Measurements from ENCODE around the gene SLC25A1. TPM values are rescaled to one million over a fixed set of nuclear protein-coding genes. Genes with fewer than 3 reads are reported as not detected.

Gene SLC25A1
- total and polyA plus RNA-seq, 2 of the 8 experiments (the other 6 are each of a cell fraction or from before 2014, with no cell fraction given), result 110 to 148 TPM

GRCh38 chr22:19146215-19146968, 32.1 kb downstream of the SLC25A1 start:
- no peak overlapping the region for H4K5ac ChIP-seq (ENCODE audit: insufficient read length, low read depth, low read length)
- H3K36me3 ChIP-seq (ENCODE audit: control insufficient read depth in 2 of 4, insufficient read depth in 4 of 4, low read length in 3 of 4), result peaks cover 4 to 14% (median 7%) of the 10 kb centered on the region in 4 experiments; a peak in 5 of 8 replicates
- H3K4me1 ChIP-seq (replicated peaks in 1 of 4; ENCODE audit: control insufficient read depth in 3 of 4, insufficient read depth in 4 of 4, low read length in 3 of 4), result peaks cover 0 to 12% (median 6%) of the 10 kb centered on the region in 4 experiments; a peak in 5 of 7 replicates
- H2AK5ac ChIP-seq (ENCODE audit: low read depth, low read length), result peak overlapping the region; percentile 5; the same call in 1 of the 2 replicates
- no peak for DNase-seq (ENCODE audit: low read depth in 1 of 2, low spot score in 2 of 2)
- H3K18ac ChIP-seq (ENCODE audit: extremely low read depth, low read length), result no peak overlapping the region
- peaks cover 40 to 53% (median 46%) of the 10 kb centered on the region in 4 experiments for H3K27me3 ChIP-seq (replicated peaks in 1 of 4; ENCODE audit: control insufficient read depth in 3 of 4, extremely low read depth in 1 of 4, insufficient read depth in 3 of 4, low read length in 3 of 4)
- peak; percentile 24 for FAIRE-seq
- 0 out of 2 replicates have a peak overlapping the region, but pooled peaks have one; percentile 36 for H2BK15ac ChIP-seq (ENCODE audit: low read length)
- no peak overlapping the region for H3K4ac ChIP-seq (replicated peaks; ENCODE audit: insufficient read length, low read depth, low read length)
- no peak overlapping the region; a peak in 1 of 4 replicates for H3K4me2 ChIP-seq (ENCODE audit: insufficient read depth in 1 of 2, low read depth in 2 of 2, low read length in 2 of 2)
- H2BK12ac ChIP-seq (ENCODE audit: low read depth, low read length), result peak overlapping the region; percentile 22; the same call in 1 of the 2 replicates
- no peak overlapping the region for H3K27ac ChIP-seq (ENCODE audit: low read depth, low read length)
- H3K4me3 ChIP-seq (ENCODE audit: extremely low read depth in 1 of 4, insufficient read depth in 2 of 4, low read depth in 3 of 4, low read length in 4 of 4), result no peak overlapping the region
- no peak overlapping the region for H4K91ac ChIP-seq (replicated peaks; ENCODE audit: insufficient read length, low read length)
- H2BK5ac ChIP-seq (ENCODE audit: low read depth, low read length), result no peak overlapping the region
- H4K20me1 ChIP-seq (replicated peaks in 1 of 2; ENCODE audit: control insufficient read depth in 1 of 2, insufficient read depth in 2 of 2, low read length in 2 of 2), result peaks cover 2 to 7% of the 10 kb centered on the region in 2 experiments
- H3K9me3 ChIP-seq (ENCODE audit: insufficient read depth in 2 of 2, low read depth in 1 of 2, low read length in 1 of 2), result 0 out of 4 replicates have a peak, but pooled peaks cover 0 to 2% of the 10 kb centered on the region in 2 experiments
- H4K8ac ChIP-seq (ENCODE audit: extremely low read depth, insufficient read depth, low read length), result no peak overlapping the region
- peaks cover 0 to 10% of the 10 kb centered on the region in 2 experiments; a peak in 2 of 4 replicates for H3K79me2 ChIP-seq (ENCODE audit: control insufficient read depth in 1 of 2, insufficient read depth in 2 of 2, low read length in 2 of 2)
- peaks cover 12% of the 10 kb centered on the region; the same call in 1 of the 2 replicates for H3K23me2 ChIP-seq (ENCODE audit: low read depth, low read length)
- 89% methylated on average over 11 of the region's 11 CpGs; no CpG with 5 or more reads in 1 of the 2 experiments for WGBS, 2 experiments (ENCODE audit: extremely low coverage in 1 of 2, insufficient coverage in 1 of 2, insufficient read length in 1 of 2, insufficient replicate concordance in 2 of 2, low coverage in 1 of 2, low lambda C conversion rate in 2 of 2, missing lambda C conversion rate in 1 of 2)
- H3K14ac ChIP-seq (ENCODE audit: insufficient read length), result no peak overlapping the region
- H2BK20ac ChIP-seq (ENCODE audit: low read length), result no peak overlapping the region
- H3K9ac ChIP-seq (replicated peaks in 1 of 4; ENCODE audit: extremely low read depth in 1 of 4, low read depth in 3 of 4, low read length in 3 of 4), result no peak overlapping the region
- H3K23ac ChIP-seq (ENCODE audit: insufficient read length), result no peak overlapping the region
- ChIA-PET POLR2A (ENCODE audit: partially characterized antibody) (interaction anchor here (1.1 kb wide), 1 partner anchor 23 kb away, joined by 3 read pairs; no protein-coding TSS in a partner anchor), CTCF (ENCODE audit: partially characterized antibody) (interaction anchor here (0.6 to 5.0 kb wide), 13 partner anchors 10 to 322 kb away, joined by 3 to 37 read pairs (median 4); partner anchors contain the start of genes DGCR2 and SLC25A1)
- peak overlapping the region; percentile 19 for H3K56ac ChIP-seq (replicated peaks; ENCODE audit: insufficient read length, low read depth, low read length)
- H2BK120ac ChIP-seq (replicated peaks; ENCODE audit: low read depth, low read length), result no peak overlapping the region
- H2AFZ ChIP-seq (ENCODE audit: low read length), result no peak overlapping the region
- H3K79me1 ChIP-seq (ENCODE audit: low read depth, low read length), result no peaks in the 10 kb centered on the region; the same call in 1 of the 2 replicates
- TF ChIP-seq ATF3 (IDR thresholded peaks at IDR 0.05; ENCODE audit: insufficient read depth, low read depth, low read length) (no peak), CEBPB (IDR thresholded peaks at IDR 0.05; ENCODE audit: low read depth, low read length) (no peak), KDM1A (IDR thresholded peaks at IDR 0.05; ENCODE audit: borderline replicate concordance, low read length) (0 out of 2 replicates have a peak, but pooled peaks have one; percentile 30), GABPA (IDR thresholded peaks at IDR 0.05; ENCODE audit: borderline replicate concordance, insufficient read depth, low read length) (no peak)
- TF ChIP-seq, protein P1, sequence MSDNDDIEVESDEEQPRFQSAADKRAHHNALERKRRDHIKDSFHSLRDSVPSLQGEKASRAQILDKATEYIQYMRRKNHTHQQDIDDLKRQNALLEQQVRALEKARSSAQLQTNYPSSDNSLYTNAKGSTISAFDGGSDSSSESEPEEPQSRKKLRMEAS (IDR thresholded peaks at IDR 0.05), result peak; percentile 29; the same call in 1 of the 2 replicates
- TF ChIP-seq, protein P2, sequence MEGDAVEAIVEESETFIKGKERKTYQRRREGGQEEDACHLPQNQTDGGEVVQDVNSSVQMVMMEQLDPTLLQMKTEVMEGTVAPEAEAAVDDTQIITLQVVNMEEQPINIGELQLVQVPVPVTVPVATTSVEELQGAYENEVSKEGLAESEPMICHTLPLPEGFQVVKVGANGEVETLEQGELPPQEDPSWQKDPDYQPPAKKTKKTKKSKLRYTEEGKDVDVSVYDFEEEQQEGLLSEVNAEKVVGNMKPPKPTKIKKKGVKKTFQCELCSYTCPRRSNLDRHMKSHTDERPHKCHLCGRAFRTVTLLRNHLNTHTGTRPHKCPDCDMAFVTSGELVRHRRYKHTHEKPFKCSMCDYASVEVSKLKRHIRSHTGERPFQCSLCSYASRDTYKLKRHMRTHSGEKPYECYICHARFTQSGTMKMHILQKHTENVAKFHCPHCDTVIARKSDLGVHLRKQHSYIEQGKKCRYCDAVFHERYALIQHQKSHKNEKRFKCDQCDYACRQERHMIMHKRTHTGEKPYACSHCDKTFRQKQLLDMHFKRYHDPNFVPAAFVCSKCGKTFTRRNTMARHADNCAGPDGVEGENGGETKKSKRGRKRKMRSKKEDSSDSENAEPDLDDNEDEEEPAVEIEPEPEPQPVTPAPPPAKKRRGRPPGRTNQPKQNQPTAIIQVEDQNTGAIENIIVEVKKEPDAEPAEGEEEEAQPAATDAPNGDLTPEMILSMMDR (IDR thresholded peaks at IDR 0.05; ENCODE audit: control extremely low read depth in 1 of 3, insufficient read depth in 1 of 3, low read depth in 1 of 3, low read length in 3 of 3), result peak in 1 of 3 experiments; percentile 27; a peak in 1 of 4 replicates

Measured in H1 (cell line).